HG03064 (cell line): ENCODE results near the gene IL1R2.
A peak's percentile ranks its signal among the peaks of the same experiment; 100 is the strongest.

Experiments used
- ATAC-seq: cut with Tn5 transposase; IDR thresholded peaks from one replicate; pipeline ENCODE4 v1.9.1; 2021; ENCODE audit warnings: low read depth; ENCODE audit not compliant: unreplicated experiment

IL1R2 gene

GRCh38 chr2:102015399-102015798, 23.6 kb downstream of the IL1R2 start:
- no peak for ATAC-seq

DNA sequence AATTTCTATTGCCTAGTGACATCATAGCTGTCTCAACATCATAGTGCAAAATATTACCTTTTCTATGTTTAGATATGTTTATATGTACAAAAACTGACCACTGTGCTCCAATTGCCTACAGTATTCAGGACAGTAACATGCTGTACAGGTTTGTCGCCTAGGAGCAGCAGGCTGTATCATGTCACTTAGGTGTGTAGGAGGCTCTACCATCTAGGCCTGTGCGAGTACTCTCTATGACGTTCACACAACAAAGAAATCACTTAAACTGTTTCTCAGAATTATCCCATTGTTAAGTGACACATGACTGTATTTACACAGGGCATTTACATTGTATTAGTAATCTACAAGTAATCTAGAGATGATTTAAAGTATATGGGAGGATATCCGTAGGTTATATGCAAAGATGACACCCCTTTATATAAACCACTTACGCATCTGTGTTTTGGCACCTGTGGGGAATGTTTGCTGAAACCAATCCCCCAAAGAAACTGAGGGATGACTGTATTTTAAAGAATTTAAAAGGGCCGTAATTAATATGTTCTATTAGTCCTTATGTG, 24.7 kb downstream of the IL1R2 start:
- no peak for ATAC-seq

GRCh38 chr2:102018823-102019445, 27.2 kb downstream of the IL1R2 start:
- ATAC-seq, result no peak

DNA sequence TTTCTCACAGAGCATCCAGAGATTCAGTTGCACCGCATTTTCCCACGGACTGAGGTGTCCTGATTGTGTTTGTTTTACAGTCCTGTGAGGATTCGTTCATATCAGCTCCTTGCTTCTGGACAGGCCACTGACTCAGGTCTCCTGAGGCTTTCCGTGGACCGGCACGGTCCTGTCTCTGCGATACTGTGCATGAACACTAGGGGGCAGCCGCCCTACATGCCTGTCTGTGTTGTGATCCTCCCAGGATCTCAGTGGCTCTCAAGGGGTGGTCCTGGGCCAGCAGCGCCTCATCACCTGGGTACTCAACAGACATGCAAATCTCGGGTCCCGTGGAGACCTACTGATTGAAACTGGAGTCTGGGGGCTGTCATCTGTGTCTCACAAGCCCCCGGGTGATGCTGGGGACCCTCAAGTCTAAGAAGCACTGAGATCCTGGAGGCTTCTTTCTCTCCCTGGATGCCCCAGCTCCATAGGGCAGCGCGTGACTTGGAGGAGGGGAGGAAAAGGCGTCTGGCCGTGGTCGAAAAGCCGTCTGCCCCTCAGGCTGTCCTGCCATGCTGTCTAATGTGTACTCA, 28.9 kb downstream of the IL1R2 start:
- peak; percentile 44 for ATAC-seq

DNA sequence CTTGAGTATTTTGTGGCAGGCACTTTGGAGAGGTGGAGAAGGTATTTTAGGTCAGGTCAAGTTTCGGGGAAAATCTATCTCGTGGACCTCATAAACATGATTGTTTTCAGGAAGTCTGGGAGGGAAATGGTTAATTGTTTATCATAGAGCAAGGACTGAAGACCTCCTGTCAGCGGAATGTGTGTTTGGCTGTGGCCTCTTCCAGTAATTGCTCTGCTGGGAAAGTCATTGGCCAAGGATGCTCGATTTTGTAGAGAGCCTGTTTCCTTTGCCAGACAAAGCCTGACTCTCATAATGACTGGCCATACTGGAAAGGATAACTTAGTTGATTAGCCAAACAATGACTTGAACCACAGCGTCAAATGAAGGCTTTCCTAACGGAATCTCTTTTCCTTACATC, 30.0 kb downstream of the IL1R2 start:
- no peak for ATAC-seq

GRCh38 chr2:102022884-102023539, 31.3 kb downstream of the IL1R2 start:
- no peak for ATAC-seq

DNA sequence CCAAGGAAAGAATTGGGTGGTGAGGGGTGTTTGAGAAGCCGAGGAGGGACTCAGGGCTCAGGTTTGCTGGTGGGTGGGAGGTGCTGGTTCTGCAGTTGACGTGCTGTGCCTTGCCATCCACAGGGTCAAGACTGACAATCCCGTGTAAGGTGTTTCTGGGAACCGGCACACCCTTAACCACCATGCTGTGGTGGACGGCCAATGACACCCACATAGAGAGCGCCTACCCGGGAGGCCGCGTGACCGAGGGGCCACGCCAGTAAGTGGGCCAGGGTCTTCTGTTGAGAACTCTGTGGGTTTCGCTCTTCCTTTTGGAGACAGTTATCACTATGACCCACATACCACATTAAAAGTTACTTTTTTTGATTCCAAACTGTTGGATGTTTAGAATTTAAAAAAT, 32.6 kb downstream of the IL1R2 start:
- ATAC-seq, result no peak

GRCh38 chr2:102025016-102025501, 33.3 kb downstream of the IL1R2 start:
- ATAC-seq, result peak; percentile 69

GRCh38 chr2:102025583-102026267, 34.0 kb downstream of the IL1R2 start:
- ATAC-seq, result peak; percentile 36

- ATAC-seq, result no peak
These were observed 35.5 kb downstream of the IL1R2 start for GRCh38 chr2:102027036-102027980.

DNA sequence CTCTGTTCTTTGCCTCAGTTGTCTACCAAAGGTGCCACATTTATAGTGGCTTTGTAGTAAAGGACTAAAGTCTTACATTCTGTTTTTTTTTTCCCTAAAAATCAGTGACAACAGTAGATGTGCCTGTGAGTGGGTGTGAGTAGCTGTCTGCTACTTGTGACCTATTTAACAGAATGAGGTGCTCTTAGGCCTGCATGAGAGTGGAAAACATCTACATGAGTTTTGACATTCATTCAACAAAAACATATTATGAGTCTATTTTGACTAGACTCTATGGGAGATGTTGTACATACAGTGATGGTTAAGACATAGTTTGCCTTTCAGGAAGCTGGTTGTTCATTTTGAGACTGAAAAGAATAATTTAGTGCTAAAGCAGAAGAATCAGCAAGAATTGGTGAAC, 36.7 kb downstream of the IL1R2 start:
- ATAC-seq, result no peak

DNA sequence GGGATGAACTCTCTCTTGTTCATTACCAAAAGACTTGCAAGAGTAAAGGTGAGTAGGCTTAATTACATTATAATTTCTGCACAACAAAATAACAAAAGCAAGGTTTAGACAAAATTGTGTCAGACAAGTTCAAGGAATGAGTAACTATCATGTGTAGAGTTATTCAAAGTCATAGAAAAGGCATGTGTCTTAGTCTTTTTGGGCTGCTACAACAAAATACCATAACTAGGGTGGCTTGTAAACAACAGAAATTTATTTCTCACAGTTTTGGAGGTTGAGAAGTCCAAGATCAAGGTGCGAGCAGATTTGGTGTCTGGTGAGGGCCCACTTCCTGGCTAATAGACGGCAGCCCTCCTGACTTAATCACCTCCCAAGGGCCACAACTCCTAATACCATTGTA, 37.6 kb downstream of the IL1R2 start:
- ATAC-seq, result no peak

DNA sequence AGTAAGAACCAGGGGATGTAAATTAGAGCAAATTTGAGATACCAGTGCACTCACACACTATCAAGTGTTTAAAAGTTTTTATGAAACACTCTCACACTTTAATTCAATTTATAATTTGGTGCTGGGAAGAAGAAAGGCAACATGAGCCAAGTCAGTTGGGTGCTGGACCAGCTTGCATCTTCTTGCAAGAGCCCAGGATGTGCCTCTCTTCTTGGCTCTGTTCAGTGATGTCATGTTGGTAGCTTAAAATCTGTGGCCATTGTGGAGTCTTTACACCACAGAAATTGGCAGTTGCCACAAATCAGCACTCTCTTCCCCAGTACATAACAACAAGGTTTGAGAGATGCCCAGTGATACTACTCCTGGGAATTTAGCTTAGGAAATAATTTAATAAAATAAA, 38.2 kb downstream of the IL1R2 start:
- no peak for ATAC-seq

GRCh38 chr2:102030502-102030854, 38.7 kb downstream of the IL1R2 start:
- ATAC-seq, result no peak

- no peak for ATAC-seq
These were observed 39.2 kb downstream of the IL1R2 start for GRCh38 chr2:102030855-102031527.

DNA sequence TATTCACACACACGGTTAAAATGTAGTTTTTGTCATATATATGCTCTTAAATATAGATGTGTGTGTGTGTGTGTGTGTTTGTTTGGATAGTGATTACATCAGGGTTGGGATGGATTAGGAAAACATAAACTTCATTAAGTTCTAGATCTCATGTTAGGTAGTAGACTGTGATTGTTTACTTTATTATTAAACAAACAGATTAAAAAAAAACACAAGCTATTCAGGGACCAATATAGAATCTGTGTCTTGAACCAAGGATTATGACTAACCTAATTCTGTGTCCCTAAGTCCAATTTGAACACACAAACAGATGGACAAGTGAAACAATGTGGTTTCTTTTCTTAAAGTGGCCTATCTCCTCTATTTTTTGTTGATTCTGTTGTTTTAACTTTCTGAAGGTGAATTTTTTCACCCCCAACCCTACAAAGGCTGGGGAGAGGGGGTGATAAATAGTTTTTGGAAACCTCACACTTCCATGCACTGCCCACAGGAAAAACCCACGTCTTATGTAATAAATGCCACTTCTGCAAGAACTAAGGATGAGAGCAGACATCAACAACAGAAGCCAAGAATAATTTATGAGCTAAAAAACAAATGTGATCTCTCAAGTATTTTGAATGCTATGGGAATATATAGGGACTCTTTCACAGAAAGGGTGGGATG, 40.7 kb downstream of the IL1R2 start:
- no peak for ATAC-seq

DNA sequence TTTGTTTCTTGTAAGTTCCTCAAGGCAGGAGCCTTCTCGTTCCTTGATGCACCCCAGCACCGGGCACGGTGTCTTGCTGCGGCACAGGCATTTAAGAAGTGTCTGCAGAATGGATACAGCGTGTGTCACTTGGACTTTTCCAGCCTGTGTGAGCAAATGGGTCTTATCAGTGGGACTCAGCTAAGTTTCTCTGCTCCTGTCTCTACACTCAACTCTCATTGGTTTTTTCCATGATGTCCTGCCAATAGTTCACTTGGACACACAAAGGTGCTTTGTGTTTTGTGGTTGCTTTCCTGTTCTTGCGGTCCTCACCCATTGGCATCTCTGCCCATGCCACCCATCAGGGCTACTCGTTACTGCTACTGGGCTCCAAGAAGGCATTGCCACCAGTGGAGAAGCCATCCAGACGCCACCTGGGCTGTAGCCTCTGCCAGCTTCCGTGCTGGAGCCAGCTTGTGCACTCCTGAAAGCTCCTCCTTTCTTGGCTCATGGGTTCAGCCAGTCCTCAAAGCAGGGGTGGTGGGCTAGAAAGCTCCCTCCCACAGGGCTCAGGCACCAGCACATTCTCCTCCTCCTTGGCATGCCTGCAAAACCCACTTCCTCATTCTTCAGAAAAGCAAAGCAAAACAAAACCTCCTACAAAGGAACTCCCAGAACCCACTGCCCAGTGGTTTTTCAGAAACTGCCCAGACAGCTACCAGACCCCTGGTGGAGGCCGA, 41.4 kb downstream of the IL1R2 start:
- no peak for ATAC-seq
